ENCODE measurements around the gene PDE7B.
"Not testable (repeated sequence)": the region's sequence is repeated elsewhere in the genome, so short reads cannot be mapped to it uniquely, and the experiment has no call there.

Gene PDE7B

GRCh38 chr6:136127873-136128272 is 276.4 kb downstream of the PDE7B start:
- no peak for TF ChIP-seq CTCF (IDR thresholded peaks at IDR 0.05; ENCODE audit: borderline replicate concordance, insufficient read depth, low read depth, low read length)
- no peak overlapping the region for H3K4me3 ChIP-seq (ENCODE audit: low read depth, low read length)

- no peak overlapping the region for H3K4me3 ChIP-seq (ENCODE audit: low read depth, low read length)
- no peak for TF ChIP-seq CTCF (IDR thresholded peaks at IDR 0.05; ENCODE audit: borderline replicate concordance, insufficient read depth, low read depth, low read length)
Observed at GRCh38 chr6:136129365-136129764, 277.9 kb downstream of the PDE7B start.

- TF ChIP-seq CTCF (IDR thresholded peaks at IDR 0.05; ENCODE audit: borderline replicate concordance, insufficient read depth, low read depth, low read length), result no peak
- no peak overlapping the region for H3K4me3 ChIP-seq (ENCODE audit: low read depth, low read length)
Observed at GRCh38 chr6:136134268-136134667, 282.8 kb downstream of the PDE7B start.

GRCh38 chr6:136134751-136135150 is 283.2 kb downstream of the PDE7B start:
- TF ChIP-seq CTCF (IDR thresholded peaks at IDR 0.05; ENCODE audit: borderline replicate concordance, insufficient read depth, low read depth, low read length), result no peak
- no peak overlapping the region for H3K4me3 ChIP-seq (ENCODE audit: low read depth, low read length)

GRCh38 chr6:136136274-136136673 is 284.8 kb downstream of the PDE7B start:
- H3K4me3 ChIP-seq (ENCODE audit: low read depth, low read length), result no peak overlapping the region
- no peak for TF ChIP-seq CTCF (IDR thresholded peaks at IDR 0.05; ENCODE audit: borderline replicate concordance, insufficient read depth, low read depth, low read length)

GRCh38 chr6:136137008-136137692 is 285.6 kb downstream of the PDE7B start:
- H3K4me3 ChIP-seq (ENCODE audit: low read depth, low read length), result no peak overlapping the region
- no peak for TF ChIP-seq CTCF (IDR thresholded peaks at IDR 0.05; ENCODE audit: borderline replicate concordance, insufficient read depth, low read depth, low read length)

GRCh38 chr6:136137739-136138402 is 286.4 kb downstream of the PDE7B start:
- H3K4me3 ChIP-seq (ENCODE audit: low read depth, low read length), result no peak overlapping the region
- TF ChIP-seq CTCF (IDR thresholded peaks at IDR 0.05; ENCODE audit: borderline replicate concordance, insufficient read depth, low read depth, low read length), result no peak

GRCh38 chr6:136139111-136139510 is 287.6 kb downstream of the PDE7B start:
- H3K4me3 ChIP-seq (ENCODE audit: low read depth, low read length), result not testable (repeated sequence)

Data from GM12875 (cell line).